GM12891 (cell line): ENCODE results near the gene SRXN1.

ENCODE experiments used
- PAX5 ChIP-seq: IDR thresholded peaks from 2 replicates; pipeline ENCODE4 v1.6.1; 2011; ENCODE audit warnings: low read length, moderate library complexity, mild to moderate bottlenecking; ENCODE audit not compliant: insufficient read depth, severe bottlenecking
- POLR2A ChIP-seq: IDR thresholded peaks from 2 replicates; pipeline ENCODE4 v1.6.1; 2011; ENCODE audit warnings: low read depth, low read length, control low read depth
- POLR2AphosphoS5 ChIP-seq: IDR thresholded peaks from 2 replicates; pipeline ENCODE4 v1.6.1; 2011; ENCODE audit warnings: low read depth, low read length, control low read depth
- POU2F2 ChIP-seq: IDR thresholded peaks from 2 replicates; pipeline ENCODE4 v1.6.1; 2011; ENCODE audit warnings: low read depth, mild to moderate bottlenecking, control low read depth, low read length, moderate library complexity
- SPI1 ChIP-seq: IDR thresholded peaks from 2 replicates; pipeline ENCODE4 v1.6.1; 2011; ENCODE audit warnings: low read depth, low read length, control low read depth
- TAF1 ChIP-seq: IDR thresholded peaks from 2 replicates; pipeline ENCODE4 v1.6.1; 2011; ENCODE audit warnings: low read depth, low read length, control low read depth

- TF ChIP-seq PAX5 (no peak), POLR2AphosphoS5 (no peak), POLR2A (no peak), TAF1 (no peak), POU2F2 (no peak), SPI1 (no peak)
Measured at GRCh38 chr20:688809-689212, 35.8 kb upstream of the SRXN1 start.
